ENCODE results near the gene TPSB2.

The TPSB2 gene

DNA sequence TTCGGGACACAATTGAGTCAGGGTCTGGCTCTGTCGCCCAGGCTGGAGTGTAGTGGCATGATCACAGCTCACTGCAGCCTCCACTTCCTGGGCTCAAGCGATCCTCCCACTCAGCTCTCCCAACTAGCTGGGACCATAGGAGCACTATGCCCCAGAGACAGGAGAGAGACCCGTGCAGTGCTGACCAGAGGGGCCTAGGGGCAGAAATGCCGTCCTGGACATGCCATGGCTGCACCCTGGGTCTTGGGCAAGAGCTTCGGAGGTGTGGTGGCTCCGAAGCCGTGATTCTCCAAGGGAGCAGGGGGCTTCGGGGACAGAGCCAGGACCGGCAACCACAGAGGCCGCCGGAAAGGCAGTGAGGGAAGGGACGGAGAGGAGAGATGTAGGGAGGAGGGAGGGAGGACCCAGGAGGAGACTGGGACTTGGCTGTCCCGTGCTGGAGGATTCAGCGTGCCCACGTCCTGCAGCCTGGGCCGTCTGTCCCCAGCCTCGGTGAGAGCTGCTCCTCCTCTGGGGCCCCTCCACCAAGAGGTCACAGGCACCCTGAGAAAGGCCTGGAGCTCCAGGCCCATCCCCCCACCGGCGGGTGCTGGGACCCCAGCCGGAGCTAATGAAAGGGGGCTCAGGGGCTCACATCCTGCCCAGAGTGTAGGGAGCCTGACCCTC, 47.8 kb upstream of the TPSB2 start:
- H3K9me3 ChIP-seq (replicated peaks; ENCODE audit: insufficient read depth, low read length) = no peaks in the 10 kb centered on the region
- H3K9me2 ChIP-seq (replicated peaks; ENCODE audit: insufficient read depth, low read length) = no peaks in the 10 kb centered on the region
- peaks cover 94% of the 10 kb centered on the region for H3K27me3 ChIP-seq (replicated peaks; ENCODE audit: insufficient read depth, low read length)
- no peaks in the 10 kb centered on the region for H3F3A ChIP-seq (ENCODE audit: insufficient read depth, low read length)
- H4K20me1 ChIP-seq (ENCODE audit: insufficient read depth, low read length) = no peaks in the 10 kb centered on the region
- no peaks in the 10 kb centered on the region for H3K4me1 ChIP-seq (ENCODE audit: low read length)
- H3K4me2 ChIP-seq (ENCODE audit: low read depth, low read length) = no peak overlapping the region
- H3K4me3 ChIP-seq (ENCODE audit: low read length) = no peak overlapping the region
- H3K9ac ChIP-seq (ENCODE audit: low read length) = no peak overlapping the region
- H2AFZ ChIP-seq (ENCODE audit: low read length) = no peak overlapping the region
- no peaks in the 10 kb centered on the region for H3K36me3 ChIP-seq (replicated peaks; ENCODE audit: insufficient read depth, low read length)
- no peak overlapping the region for H3K27ac ChIP-seq (ENCODE audit: low read length)
- H3K79me2 ChIP-seq (ENCODE audit: low read length) = no peaks in the 10 kb centered on the region
- TF ChIP-seq, protein P1, sequence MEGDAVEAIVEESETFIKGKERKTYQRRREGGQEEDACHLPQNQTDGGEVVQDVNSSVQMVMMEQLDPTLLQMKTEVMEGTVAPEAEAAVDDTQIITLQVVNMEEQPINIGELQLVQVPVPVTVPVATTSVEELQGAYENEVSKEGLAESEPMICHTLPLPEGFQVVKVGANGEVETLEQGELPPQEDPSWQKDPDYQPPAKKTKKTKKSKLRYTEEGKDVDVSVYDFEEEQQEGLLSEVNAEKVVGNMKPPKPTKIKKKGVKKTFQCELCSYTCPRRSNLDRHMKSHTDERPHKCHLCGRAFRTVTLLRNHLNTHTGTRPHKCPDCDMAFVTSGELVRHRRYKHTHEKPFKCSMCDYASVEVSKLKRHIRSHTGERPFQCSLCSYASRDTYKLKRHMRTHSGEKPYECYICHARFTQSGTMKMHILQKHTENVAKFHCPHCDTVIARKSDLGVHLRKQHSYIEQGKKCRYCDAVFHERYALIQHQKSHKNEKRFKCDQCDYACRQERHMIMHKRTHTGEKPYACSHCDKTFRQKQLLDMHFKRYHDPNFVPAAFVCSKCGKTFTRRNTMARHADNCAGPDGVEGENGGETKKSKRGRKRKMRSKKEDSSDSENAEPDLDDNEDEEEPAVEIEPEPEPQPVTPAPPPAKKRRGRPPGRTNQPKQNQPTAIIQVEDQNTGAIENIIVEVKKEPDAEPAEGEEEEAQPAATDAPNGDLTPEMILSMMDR (IDR thresholded peaks at IDR 0.05; ENCODE audit: low read length) = no peak
- no peak for TF ChIP-seq EZH2phosphoT487 (IDR thresholded peaks at IDR 0.05; ENCODE audit: low read length)
- no peak for DNase-seq

DNA sequence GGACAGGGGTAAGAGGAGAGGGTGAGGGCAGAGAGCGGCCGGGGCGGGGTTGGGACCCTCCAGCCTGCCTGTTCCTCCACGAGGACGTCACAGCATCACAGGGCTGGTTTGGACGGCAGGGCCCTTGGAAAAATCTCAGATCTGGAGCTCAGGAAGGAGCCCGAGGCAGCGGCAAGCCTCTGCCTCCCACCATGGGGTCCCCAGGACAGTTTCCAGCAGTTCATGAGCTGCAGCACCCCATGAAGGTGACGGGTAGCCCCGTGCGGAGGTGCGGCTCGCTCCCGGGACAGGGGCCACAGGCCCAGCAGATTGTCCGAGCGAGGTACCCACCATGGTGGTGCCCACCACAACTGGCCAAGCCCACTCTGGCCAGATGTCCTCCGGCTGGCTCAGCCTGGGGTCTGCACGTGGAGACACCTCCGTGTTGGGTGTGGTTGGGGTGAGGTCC, 47.2 kb upstream of the TPSB2 start:
- Histone ChIP-seq H4K20me1 (ENCODE audit: insufficient read depth, low read length) (no peaks in the 10 kb centered on the region), H3K79me2 (ENCODE audit: low read length) (no peaks in the 10 kb centered on the region), H3K4me2 (ENCODE audit: low read depth, low read length) (no peak overlapping the region), H3K27me3 (replicated peaks; ENCODE audit: insufficient read depth, low read length) (peaks cover 95% of the 10 kb centered on the region), H3K9me2 (replicated peaks; ENCODE audit: insufficient read depth, low read length) (no peaks in the 10 kb centered on the region), H3K27ac (ENCODE audit: low read length) (no peak overlapping the region), H3K4me1 (ENCODE audit: low read length) (peaks cover 3% of the 10 kb centered on the region; the same call in 1 of the 2 replicates), H3K9me3 (replicated peaks; ENCODE audit: insufficient read depth, low read length) (no peaks in the 10 kb centered on the region), H3K4me3 (ENCODE audit: low read length) (no peak overlapping the region), H3F3A (ENCODE audit: insufficient read depth, low read length) (no peaks in the 10 kb centered on the region), H3K36me3 (replicated peaks; ENCODE audit: insufficient read depth, low read length) (no peaks in the 10 kb centered on the region), H2AFZ (ENCODE audit: low read length) (no peak overlapping the region), H3K9ac (ENCODE audit: low read length) (no peak overlapping the region)
- TF ChIP-seq EZH2phosphoT487 (IDR thresholded peaks at IDR 0.05; ENCODE audit: low read length) (no peak), EZH2 (optimal IDR thresholded peaks at IDR 0.05; ENCODE audit: low read depth, low read length) (no peak)
- TF ChIP-seq, protein P1 (IDR thresholded peaks at IDR 0.05; ENCODE audit: low read length) = no peak
- no peak for DNase-seq

DNA sequence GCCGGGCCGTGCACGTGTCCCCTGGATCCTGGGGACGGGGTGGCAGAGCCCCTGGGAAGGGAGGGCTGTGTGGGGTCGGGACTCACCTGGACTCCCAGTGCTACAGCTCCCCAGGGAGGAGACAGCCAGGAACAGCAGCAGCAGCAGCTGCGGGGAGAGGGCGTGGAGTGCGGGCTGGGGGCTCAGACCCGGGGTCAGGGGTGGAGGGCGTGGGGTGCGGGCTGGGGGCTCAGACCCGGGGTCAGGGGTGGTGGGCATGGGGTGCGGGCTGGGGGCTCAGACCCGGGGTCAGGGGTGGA, 46.5 kb upstream of the TPSB2 start:
- peaks cover 10% of the 10 kb centered on the region; the same call in 1 of the 2 replicates for H3K4me1 ChIP-seq (ENCODE audit: low read length)
- no peaks in the 10 kb centered on the region for H3K36me3 ChIP-seq (replicated peaks; ENCODE audit: insufficient read depth, low read length)
- H3F3A ChIP-seq (ENCODE audit: insufficient read depth, low read length) = no peaks in the 10 kb centered on the region
- TF ChIP-seq, protein P1 (IDR thresholded peaks at IDR 0.05; ENCODE audit: low read length) = no peak
- no peak for TF ChIP-seq EZH2 (optimal IDR thresholded peaks at IDR 0.05; ENCODE audit: low read depth, low read length)
- TF ChIP-seq EZH2phosphoT487 (IDR thresholded peaks at IDR 0.05; ENCODE audit: low read length) = no peak
- H3K9ac ChIP-seq (ENCODE audit: low read length) = no peak overlapping the region
- no peak overlapping the region for H3K27ac ChIP-seq (ENCODE audit: low read length)
- H3K4me3 ChIP-seq (ENCODE audit: low read length) = no peak overlapping the region
- H3K79me2 ChIP-seq (ENCODE audit: low read length) = no peaks in the 10 kb centered on the region
- H4K20me1 ChIP-seq (ENCODE audit: insufficient read depth, low read length) = no peaks in the 10 kb centered on the region
- H3K27me3 ChIP-seq (replicated peaks; ENCODE audit: insufficient read depth, low read length) = peaks cover 92% of the 10 kb centered on the region
- DNase-seq = no peak
- H3K4me2 ChIP-seq (ENCODE audit: low read depth, low read length) = no peak overlapping the region
- no peaks in the 10 kb centered on the region for H3K9me2 ChIP-seq (replicated peaks; ENCODE audit: insufficient read depth, low read length)
- no peaks in the 10 kb centered on the region for H3K9me3 ChIP-seq (replicated peaks; ENCODE audit: insufficient read depth, low read length)
- no peak overlapping the region for H2AFZ ChIP-seq (ENCODE audit: low read length)
